ENCODE results near the gene ZFAND4.
"Not testable (repeated sequence)": the region's sequence is repeated elsewhere in the genome, so short reads cannot be mapped to it uniquely, and the experiment has no call there.

ZFAND4 gene

GRCh38 chr10:45672181-45673073, at the start of gene ZFAND4:
Gene ZFAND4 (minus strand): TSS chr10:45672772. CDS start chr10:45663725, 9,047 bp downstream.
- DNase-seq (ENCODE audit: low read depth): peak; percentile 93

GRCh38 chr10:45721503-45721902, 48.9 kb upstream of the ZFAND4 start:
- DNase-seq (ENCODE audit: low read depth): not testable (repeated sequence)

DNA sequence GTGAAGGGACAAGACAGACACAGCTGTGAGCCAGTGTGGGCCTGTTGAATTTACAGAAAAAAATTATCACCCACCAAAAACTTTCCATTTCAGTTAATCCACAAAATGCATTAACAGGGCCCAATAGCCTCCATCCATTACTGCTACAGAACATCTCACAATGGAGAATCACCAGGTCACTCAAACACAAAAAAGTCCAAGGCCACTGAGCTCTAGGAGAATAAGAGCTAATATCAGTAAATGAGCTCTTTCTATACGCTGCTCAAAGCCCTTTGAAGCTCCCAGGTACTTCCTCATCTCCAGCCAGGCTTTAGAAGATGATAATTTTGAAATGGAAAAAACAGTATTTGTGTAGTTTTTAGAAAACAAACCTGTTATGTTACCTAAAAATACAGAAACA, 45.1 kb upstream of the ZFAND4 start:
- not testable (repeated sequence) for DNase-seq (ENCODE audit: low read depth)

DNA sequence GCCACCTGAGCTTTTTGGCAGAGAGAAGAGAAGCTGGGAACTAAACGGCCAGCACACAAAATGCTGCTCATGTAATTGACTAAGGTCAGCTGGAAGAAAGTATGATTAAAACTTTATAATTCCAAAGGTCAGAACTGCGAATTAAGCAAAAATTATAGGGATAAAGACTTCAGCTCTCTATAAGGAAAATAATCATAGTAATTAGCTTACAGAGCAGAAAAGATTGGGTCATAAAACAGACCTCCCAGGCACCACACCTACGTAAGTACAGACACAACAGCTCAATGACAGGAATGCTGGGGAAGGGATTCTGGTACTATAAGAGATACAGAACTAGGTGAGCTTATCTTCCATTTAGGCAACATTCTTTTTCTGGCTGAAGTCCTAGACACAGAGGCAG, 44.5 kb upstream of the ZFAND4 start:
- not testable (repeated sequence) for DNase-seq (ENCODE audit: low read depth)

GRCh38 chr10:45711223-45711622, 38.7 kb upstream of the ZFAND4 start:
- not testable (repeated sequence) for DNase-seq (ENCODE audit: low read depth)

- DNase-seq (ENCODE audit: low read depth): not testable (repeated sequence)
These were observed 37.7 kb upstream of the ZFAND4 start for GRCh38 chr10:45710200-45710796.

DNA sequence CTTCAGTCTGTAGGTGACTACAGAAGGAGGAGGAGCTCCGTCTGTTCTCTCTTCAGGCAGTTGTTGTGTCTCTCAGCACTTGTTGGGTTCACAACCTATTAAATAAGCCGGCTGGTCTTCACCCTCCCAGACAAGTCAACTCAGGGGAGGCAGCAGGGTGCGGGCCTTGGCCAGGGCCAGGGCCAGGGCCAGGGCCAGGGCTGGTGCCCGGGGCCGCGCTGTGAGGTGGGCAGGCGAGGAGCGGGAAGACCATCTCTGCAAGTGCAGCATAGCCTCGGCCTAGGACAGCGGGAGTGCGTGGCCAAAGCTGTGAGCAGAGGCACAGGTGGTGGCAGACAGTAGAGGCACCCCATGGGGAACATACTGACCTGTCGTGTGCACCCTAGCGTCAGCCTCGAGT, 5.9 kb upstream of the ZFAND4 start:
- DNase-seq (ENCODE audit: low read depth): not testable (repeated sequence)

GRCh38 chr10:45675388-45675787, 2.8 kb upstream of the ZFAND4 start:
- no peak for DNase-seq (ENCODE audit: low read depth)

DNA sequence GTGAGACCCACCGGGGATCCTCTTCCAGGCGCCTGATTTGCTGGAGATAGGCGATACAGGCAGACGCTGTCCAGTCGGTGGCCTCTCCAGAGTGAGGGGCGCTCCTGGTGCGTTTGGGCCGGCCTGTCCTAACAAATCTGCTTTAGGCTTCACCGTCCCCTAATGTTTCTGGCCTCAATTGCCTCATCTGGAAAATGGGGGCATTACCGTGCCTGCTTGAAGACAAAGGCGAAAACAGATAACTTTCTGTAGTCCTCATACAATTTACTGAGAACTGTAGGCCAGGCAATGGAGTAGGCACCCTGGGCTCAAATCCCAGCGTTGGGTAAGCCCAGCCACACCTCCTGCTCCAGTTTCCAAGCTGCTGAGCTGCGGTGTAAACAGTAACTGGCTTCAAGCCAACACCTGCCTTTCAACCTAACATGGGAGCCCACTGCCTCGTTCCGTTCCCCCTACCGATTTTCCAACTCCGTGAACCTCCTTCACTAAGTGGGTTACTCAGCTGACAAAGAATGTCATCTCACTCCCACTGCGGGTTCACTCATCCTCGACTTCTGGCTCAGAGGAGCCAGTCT, 589 bp upstream of the ZFAND4 start:
- no peak for DNase-seq (ENCODE audit: low read depth)

DNA sequence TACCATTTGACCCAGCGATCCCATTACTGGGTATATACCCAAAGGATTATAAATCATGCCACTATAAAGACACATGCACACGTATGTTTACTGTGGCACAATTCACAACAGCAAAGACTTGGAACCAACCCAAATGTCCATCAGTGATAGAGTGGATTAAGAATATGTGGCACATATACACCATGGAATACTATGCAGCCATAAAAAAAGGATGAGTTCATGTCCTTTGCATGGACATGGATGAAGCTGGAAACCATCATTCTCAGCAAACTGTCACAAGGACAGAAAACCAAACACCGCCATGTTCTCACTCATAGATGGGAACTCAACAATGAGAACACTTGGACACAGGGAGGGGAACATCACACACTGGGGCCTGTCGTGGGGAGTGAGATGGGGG, 1.3 kb downstream of the ZFAND4 start:
- DNase-seq (ENCODE audit: low read depth): not testable (repeated sequence)

DNA sequence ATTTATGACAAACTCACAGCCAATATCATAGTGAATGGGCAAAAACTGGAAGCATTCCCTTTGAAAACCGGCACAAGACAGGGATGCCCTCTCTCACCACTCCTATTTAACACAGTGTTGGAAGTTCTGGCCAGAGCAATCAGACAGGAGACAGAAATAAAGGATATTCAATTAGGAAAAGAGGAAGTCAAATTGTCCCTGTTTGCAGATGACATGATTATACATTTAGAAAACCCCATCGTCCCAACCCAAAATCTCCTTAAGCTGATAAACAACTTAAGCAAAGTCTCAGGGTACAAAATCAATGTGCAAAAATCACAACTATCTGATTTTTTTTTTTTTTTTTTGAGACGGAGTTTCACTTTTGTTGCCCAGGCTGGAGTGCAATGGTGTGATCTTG, 2.7 kb downstream of the ZFAND4 start:
- DNase-seq (ENCODE audit: low read depth): not testable (repeated sequence)

- DNase-seq (ENCODE audit: low read depth): no peak
These were observed 11.6 kb downstream of the ZFAND4 start for GRCh38 chr10:45660876-45661411.

- no peak for DNase-seq (ENCODE audit: low read depth)
These were observed 15.3 kb downstream of the ZFAND4 start for GRCh38 chr10:45657033-45657926.

GRCh38 chr10:45655219-45655618, 17.4 kb downstream of the ZFAND4 start:
- no peak for DNase-seq (ENCODE audit: low read depth)

DNA sequence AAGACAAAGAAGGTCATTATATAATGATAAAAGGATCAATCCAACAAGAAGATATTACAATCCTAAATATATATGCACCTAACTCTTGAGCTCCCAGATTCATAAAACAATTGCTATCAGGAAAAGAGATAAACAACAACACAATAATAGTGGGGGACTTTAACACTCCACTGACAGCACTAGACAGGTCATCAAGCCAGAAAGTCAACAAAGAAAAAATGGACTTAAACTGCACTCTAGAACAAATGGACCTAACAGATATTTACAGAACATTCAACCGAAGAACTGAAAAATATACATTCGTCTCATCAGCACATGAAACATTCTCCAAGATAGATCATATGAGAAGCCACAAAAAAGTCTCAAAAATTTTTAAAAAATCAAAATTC, 17.8 kb downstream of the ZFAND4 start:
- not testable (repeated sequence) for DNase-seq (ENCODE audit: low read depth)

- DNase-seq (ENCODE audit: low read depth): no peak
These were observed 19.1 kb downstream of the ZFAND4 start for GRCh38 chr10:45653454-45653853.

DNA sequence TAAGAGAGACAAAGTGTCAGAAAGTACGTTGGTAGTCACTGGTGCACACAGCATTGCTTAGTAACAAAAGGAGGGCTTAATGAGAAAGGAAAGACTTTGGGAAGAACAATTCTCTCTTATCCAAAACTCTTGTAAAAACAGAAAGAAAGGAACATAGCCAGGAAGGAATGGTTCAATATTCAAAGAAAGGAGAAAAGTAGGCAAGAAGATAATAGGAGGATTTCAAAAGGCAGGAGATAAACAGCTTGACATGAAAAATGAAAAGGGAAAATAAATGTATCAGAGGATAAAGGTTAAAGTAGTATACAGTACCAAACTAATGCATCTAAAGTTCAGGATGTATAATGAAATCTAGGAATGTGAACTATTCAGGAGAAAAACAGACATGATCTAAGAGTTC, 20.1 kb downstream of the ZFAND4 start:
- no peak for DNase-seq (ENCODE audit: low read depth)

GRCh38 chr10:45649296-45649695, 23.3 kb downstream of the ZFAND4 start:
- DNase-seq (ENCODE audit: low read depth): no peak

- DNase-seq (ENCODE audit: low read depth): no peak
These were observed 25.5 kb downstream of the ZFAND4 start for GRCh38 chr10:45647118-45647517.

DNA sequence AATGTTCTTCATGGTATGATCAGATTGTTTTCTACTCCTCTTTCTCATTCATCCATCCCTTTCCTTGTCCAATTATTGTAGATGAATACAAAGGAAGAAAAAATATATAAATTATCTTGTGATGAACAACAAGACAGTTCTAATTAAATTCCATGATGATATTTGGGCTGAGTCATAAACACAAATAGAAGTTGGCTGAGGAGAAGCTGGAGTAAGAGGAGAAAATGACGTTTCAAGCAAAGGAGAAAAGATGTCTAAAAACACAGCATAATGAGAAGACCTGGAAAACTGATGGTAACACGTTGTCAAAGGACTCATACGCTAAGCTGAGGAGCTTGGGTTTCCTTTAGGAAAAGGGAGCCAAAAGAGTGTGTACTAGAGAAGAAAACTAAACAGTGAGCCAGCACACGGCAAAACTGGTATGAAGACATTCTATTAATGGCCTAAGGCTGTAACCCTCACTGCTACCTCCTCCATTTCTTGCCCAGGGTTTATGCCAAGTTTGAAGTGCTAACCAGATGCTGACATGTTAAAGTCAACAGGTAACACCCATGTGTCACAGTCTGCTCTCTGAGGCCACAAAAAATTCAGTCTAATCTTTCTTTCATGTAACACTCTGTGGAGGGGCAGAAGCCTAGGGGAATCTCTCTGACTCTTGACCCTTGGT, 26.1 kb downstream of the ZFAND4 start:
- no peak for DNase-seq (ENCODE audit: low read depth)

GRCh38 chr10:45644527-45644926, 28.0 kb downstream of the ZFAND4 start:
- DNase-seq (ENCODE audit: low read depth): no peak

Measured in activated T-helper 9 cell treated with anti-CD3 and anti-CD28 coated beads, Interleukin-2, amount 50 U/mL, for 16 hours (primary cell).